Measurements from ENCODE around the gene HECTD4.
"Not testable (repeated sequence)": the region's sequence is repeated elsewhere in the genome, so short reads cannot be mapped to it uniquely, and the experiment has no call there.

HECTD4 gene

DNA sequence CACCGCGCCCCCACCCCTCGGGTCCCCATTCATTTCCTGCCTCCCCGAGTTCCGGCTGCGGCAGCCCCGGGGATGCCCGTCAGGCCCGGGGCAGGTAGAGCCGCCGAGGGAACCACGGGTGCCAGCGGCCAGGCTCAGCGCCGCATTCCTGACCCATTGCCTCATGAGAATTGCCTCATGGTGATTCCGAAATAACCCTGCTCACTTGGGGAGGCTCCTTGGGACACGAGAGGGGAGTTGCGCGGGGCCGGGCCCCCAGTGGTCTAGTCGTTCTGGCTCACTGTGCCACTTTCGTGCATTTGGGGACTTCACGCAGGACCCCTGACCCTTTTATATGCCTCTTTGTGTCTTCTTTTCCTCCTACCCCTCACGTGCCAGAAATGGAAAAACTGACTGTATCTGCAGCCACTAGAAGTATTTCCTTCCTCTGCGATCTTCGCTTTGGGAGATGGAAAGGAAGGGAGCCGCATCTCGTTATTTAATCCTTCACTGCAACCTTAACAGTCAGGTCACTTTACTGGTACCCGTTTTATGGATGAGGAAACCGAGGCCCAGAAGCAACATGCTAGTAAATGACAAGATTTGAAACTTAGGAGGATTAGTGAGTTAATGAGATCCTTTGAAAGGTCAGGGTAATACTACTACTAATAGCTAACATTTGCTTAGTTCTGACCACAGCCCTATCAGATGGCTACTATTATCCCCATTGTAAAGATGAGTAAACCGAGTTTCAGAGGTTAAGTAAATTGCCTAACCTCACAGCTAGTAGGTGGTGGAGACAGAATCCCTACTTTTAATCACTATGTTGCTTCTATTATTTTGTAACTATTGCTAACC lies 37.3 kb upstream of the HECTD4 start:
- Histone ChIP-seq H3K27me3 (ENCODE audit: low read depth, low read length) (no peaks in the 10 kb centered on the region), H3K4me1 (ENCODE audit: control insufficient read depth in 1 of 2, insufficient read depth in 2 of 2, low read length in 2 of 2) (peaks cover 10 to 44% of the 10 kb centered on the region in 2 donors), H3K9me3 (ENCODE audit: control insufficient read depth in 1 of 2, low read length in 2 of 2) (no peaks in the 10 kb centered on the region), H3K27ac (ENCODE audit: low read length) (peak overlapping the region; percentile 89), H3K4me3 (ENCODE audit: low read depth in 1 of 2, low read length in 2 of 2) (peak overlapping the region; percentile 85 to 87), H3K36me3 (ENCODE audit: control insufficient read depth in 1 of 2, insufficient read depth in 2 of 2, low read length in 2 of 2) (peaks cover 0 to 16% of the 10 kb centered on the region in 2 donors)

GRCh38 chr12:112418608-112419296 lies 36.5 kb upstream of the HECTD4 start, which contains the start of gene PTPN11:
Gene PTPN11, plus strand, starts transcription at chr12:112418947. Its CDS starts 165 bp downstream, at chr12:112419112.
- H3K4me1 ChIP-seq (ENCODE audit: control insufficient read depth in 1 of 2, insufficient read depth in 2 of 2, low read length in 2 of 2), result peaks cover 10 to 39% of the 10 kb centered on the region in 2 donors

GRCh38 chr12:112418273-112418607 lies 36.0 kb upstream of the HECTD4 start:
- peak overlapping the region; percentile 85 to 87 for H3K4me3 ChIP-seq (ENCODE audit: low read depth in 1 of 2, low read length in 2 of 2)
- peaks cover 0 to 16% of the 10 kb centered on the region in 2 donors for H3K36me3 ChIP-seq (ENCODE audit: control insufficient read depth in 1 of 2, insufficient read depth in 2 of 2, low read length in 2 of 2)
- H3K9me3 ChIP-seq (ENCODE audit: control insufficient read depth in 1 of 2, low read length in 2 of 2), result no peaks in the 10 kb centered on the region
- H3K27ac ChIP-seq (ENCODE audit: low read length), result peak overlapping the region; percentile 87
- H3K4me1 ChIP-seq (ENCODE audit: control insufficient read depth in 1 of 2, insufficient read depth in 2 of 2, low read length in 2 of 2), result peaks cover 10 to 39% of the 10 kb centered on the region in 2 donors
- H3K27me3 ChIP-seq (ENCODE audit: low read depth, low read length), result no peaks in the 10 kb centered on the region

More at GRCh38 chr12:112418608-112419296, 36.5 kb upstream of the HECTD4 start, which contains the start of gene PTPN11:
- Histone ChIP-seq H3K27me3 (ENCODE audit: low read depth, low read length) (no peaks in the 10 kb centered on the region), H3K27ac (ENCODE audit: low read length) (peak within 1 kb of the TSS; percentile 89), H3K9me3 (ENCODE audit: control insufficient read depth in 1 of 2, low read length in 2 of 2) (no peaks in the 10 kb centered on the region), H3K4me3 (ENCODE audit: low read depth in 1 of 2, low read length in 2 of 2) (peak within 1 kb of the TSS; percentile 85 to 87), H3K36me3 (ENCODE audit: control insufficient read depth in 1 of 2, insufficient read depth in 2 of 2, low read length in 2 of 2) (peaks cover 0 to 16% of the 10 kb centered on the region in 2 donors)

DNA sequence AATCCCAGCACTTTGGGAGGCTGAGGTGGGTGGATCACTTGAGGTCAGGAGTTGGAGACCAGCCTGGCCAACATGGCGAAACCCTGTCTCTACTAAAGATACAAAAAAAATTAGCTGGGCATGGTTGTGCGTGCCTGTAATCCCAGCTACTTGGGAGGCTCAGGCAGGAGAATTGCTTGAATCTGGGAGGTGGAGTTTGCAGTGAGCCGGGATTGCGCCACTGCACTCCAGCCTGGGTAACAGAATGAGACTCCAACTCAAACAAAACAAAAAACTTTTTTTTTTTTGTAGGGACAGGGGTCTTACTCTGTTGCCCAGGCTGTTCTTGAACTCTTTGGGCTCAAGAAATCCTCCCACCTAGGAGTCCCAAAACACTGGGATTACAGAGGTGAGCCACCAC lies 33.2 kb upstream of the HECTD4 start:
- not testable (repeated sequence) for H3K9me3 ChIP-seq (ENCODE audit: control insufficient read depth in 1 of 2, low read length in 2 of 2); H3K4me3 ChIP-seq (ENCODE audit: low read depth in 1 of 2, low read length in 2 of 2); H3K27me3 ChIP-seq (ENCODE audit: low read depth, low read length); H3K27ac ChIP-seq (ENCODE audit: low read length)
- peaks cover 3 to 16% of the 10 kb centered on the region in 2 donors for H3K4me1 ChIP-seq (ENCODE audit: control insufficient read depth in 1 of 2, insufficient read depth in 2 of 2, low read length in 2 of 2)
- peaks cover 0 to 12% of the 10 kb centered on the region in 2 donors for H3K36me3 ChIP-seq (ENCODE audit: control insufficient read depth in 1 of 2, insufficient read depth in 2 of 2, low read length in 2 of 2)

DNA sequence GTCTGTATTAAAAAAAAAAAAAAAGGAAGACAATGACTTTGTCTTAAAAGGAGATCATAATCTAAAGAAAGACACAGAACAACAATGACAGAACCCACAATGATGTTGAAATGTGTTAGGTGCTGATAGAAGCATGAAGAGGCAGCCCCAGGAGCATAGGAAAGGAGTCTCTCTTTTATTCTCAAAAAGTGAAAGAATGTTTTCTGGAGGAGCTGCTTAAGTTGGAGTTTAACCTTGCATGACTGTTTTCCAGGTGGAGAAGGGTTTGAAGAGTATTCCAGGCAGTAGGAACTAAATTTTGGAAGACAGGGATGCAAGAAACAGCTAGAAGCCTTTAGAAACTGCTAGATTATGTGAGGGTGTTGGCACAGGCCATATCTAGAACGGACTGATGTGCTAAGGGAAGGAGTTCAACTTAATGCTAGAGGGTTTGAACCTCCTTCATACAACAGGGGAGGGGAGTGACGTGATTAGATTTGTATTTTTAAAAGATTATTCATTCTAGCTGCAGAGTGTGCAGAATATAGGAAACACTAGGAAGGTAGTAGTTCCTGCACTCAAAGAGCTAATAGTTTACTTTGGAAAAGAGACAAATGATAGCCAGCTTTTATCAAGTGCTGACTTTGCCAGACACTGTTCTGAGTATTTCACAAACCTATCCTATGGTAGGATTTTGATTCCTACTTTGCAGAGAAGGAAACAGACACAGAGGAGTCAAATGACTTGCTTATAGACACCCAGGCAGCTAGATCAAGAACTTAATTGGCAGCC lies 31.8 kb upstream of the HECTD4 start:
- H3K9me3 ChIP-seq (ENCODE audit: control insufficient read depth in 1 of 2, low read length in 2 of 2), result no peaks in the 10 kb centered on the region
- peaks cover 0 to 6% of the 10 kb centered on the region in 2 donors for H3K4me1 ChIP-seq (ENCODE audit: control insufficient read depth in 1 of 2, insufficient read depth in 2 of 2, low read length in 2 of 2)
- no peak overlapping the region for H3K4me3 ChIP-seq (ENCODE audit: low read depth in 1 of 2, low read length in 2 of 2)
- no peak overlapping the region for H3K27ac ChIP-seq (ENCODE audit: low read length)
- no peaks in the 10 kb centered on the region for H3K27me3 ChIP-seq (ENCODE audit: low read depth, low read length)
- H3K36me3 ChIP-seq (ENCODE audit: control insufficient read depth in 1 of 2, insufficient read depth in 2 of 2, low read length in 2 of 2), result peaks cover 0 to 4% of the 10 kb centered on the region in 2 donors

- Histone ChIP-seq H3K4me1 (ENCODE audit: control insufficient read depth in 1 of 2, insufficient read depth in 2 of 2, low read length in 2 of 2) (peaks cover 0 to 16% of the 10 kb centered on the region in 2 donors), H3K36me3 (ENCODE audit: control insufficient read depth in 1 of 2, insufficient read depth in 2 of 2, low read length in 2 of 2) (peaks cover 24 to 32% of the 10 kb centered on the region in 2 donors), H3K27ac (ENCODE audit: low read length) (no peak overlapping the region), H3K27me3 (ENCODE audit: low read depth, low read length) (no peaks in the 10 kb centered on the region), H3K4me3 (ENCODE audit: low read depth in 1 of 2, low read length in 2 of 2) (peak overlapping the region in 1 of 2 donors; percentile 92), H3K9me3 (ENCODE audit: control insufficient read depth in 1 of 2, low read length in 2 of 2) (no peaks in the 10 kb centered on the region)
Measured at GRCh38 chr12:112409906-112410244, 27.6 kb upstream of the HECTD4 start.

DNA sequence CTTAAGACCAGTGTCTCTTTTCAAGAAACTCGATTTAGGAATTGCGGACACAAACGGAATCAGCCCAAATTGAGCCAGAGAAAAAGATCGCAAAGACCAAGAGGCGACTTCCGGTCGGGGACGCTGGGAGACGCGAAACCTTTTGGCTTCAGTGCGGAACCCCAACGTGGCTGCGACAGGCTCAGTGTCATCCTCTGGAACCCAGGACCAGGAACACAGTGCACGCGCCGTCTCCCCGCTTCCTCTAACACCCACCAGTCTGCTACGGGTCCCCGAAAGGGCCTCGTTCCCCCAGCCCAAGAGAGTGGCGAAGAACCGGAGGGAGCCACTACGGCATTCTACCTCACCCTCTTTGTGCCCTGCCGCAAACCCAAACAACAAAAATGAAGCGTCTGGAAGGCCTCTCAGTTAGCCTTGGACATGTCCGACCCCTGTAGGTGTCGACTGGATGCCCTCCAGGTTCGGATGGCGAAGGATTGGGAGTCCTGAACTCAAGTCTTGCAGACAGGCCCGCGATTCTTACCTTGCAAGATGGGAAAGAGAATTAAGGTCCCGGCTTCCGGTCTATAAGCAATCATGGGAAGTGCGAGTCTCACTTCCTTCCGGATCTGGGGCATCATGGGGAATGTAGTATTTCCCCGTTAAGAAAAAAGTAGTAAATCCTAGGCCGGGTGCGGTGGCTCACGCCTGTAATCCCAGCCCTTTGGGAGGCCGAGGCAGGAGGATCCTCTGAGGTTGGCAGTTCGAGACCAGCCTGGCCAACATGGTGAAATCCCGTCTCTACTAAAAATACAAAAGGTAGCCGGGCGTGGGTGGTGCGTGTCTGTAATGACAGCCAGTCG lies 27.1 kb upstream of the HECTD4 start, which contains the start of gene RPL6:
TSS of gene RPL6 (minus strand) at position 542 of the 842 bp plus-strand sequence. CDS start 949 bp downstream, outside the sequence.
- Histone ChIP-seq H3K4me1 (ENCODE audit: control insufficient read depth in 1 of 2, insufficient read depth in 2 of 2, low read length in 2 of 2) (peaks cover 0 to 16% of the 10 kb centered on the region in 2 donors), H3K27ac (ENCODE audit: low read length) (peak within 1 kb of the TSS; percentile 93), H3K9me3 (ENCODE audit: control insufficient read depth in 1 of 2, low read length in 2 of 2) (no peaks in the 10 kb centered on the region), H3K27me3 (ENCODE audit: low read depth, low read length) (no peaks in the 10 kb centered on the region), H3K36me3 (ENCODE audit: control insufficient read depth in 1 of 2, insufficient read depth in 2 of 2, low read length in 2 of 2) (peaks cover 30 to 38% of the 10 kb centered on the region in 2 donors), H3K4me3 (ENCODE audit: low read depth in 1 of 2, low read length in 2 of 2) (peak within 1 kb of the TSS; percentile 90 to 92)

- H3K36me3 ChIP-seq (ENCODE audit: control insufficient read depth in 1 of 2, insufficient read depth in 2 of 2, low read length in 2 of 2), result peaks cover 31 to 40% of the 10 kb centered on the region in 2 donors
- H3K27ac ChIP-seq (ENCODE audit: low read length), result peak overlapping the region; percentile 93
- H3K4me1 ChIP-seq (ENCODE audit: control insufficient read depth in 1 of 2, insufficient read depth in 2 of 2, low read length in 2 of 2), result peaks cover 0 to 16% of the 10 kb centered on the region in 2 donors
Measured at GRCh38 chr12:112408621-112409020, 26.4 kb upstream of the HECTD4 start.

DNA sequence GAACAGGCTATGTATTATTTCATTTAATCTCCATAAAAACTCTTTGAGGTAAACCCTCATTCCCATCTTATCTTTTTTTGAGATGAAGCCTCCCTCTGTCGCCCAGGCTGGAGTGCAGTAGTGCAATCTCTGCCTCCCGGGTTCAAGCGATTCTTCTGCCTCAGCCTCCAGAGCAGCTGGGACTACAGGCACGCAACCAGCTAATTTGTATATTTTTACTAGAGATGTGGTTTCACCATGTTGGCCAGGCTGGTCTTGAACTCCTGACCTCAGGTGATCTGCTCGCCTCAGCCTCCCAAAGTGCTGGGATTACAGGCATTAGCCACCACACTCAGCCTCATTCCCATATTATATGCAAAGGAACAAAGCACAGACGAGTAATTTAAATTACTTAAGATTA lies 25.5 kb upstream of the HECTD4 start:
- H3K4me1 ChIP-seq (ENCODE audit: control insufficient read depth in 1 of 2, insufficient read depth in 2 of 2, low read length in 2 of 2), result peaks cover 0 to 16% of the 10 kb centered on the region in 2 donors
- H3K36me3 ChIP-seq (ENCODE audit: control insufficient read depth in 1 of 2, insufficient read depth in 2 of 2, low read length in 2 of 2), result peaks cover 31 to 40% of the 10 kb centered on the region in 2 donors
- peak overlapping the region; percentile 1 to 90 for H3K4me3 ChIP-seq (ENCODE audit: low read depth in 1 of 2, low read length in 2 of 2)
- H3K27ac ChIP-seq (ENCODE audit: low read length); H3K27me3 ChIP-seq (ENCODE audit: low read depth, low read length); H3K9me3 ChIP-seq (ENCODE audit: control insufficient read depth in 1 of 2, low read length in 2 of 2): not testable (repeated sequence)

More at GRCh38 chr12:112408621-112409020, 26.4 kb upstream of the HECTD4 start:
- no peaks in the 10 kb centered on the region for H3K27me3 ChIP-seq (ENCODE audit: low read depth, low read length)
- H3K4me3 ChIP-seq (ENCODE audit: low read depth in 1 of 2, low read length in 2 of 2), result peak overlapping the region; percentile 90 to 92
- no peaks in the 10 kb centered on the region for H3K9me3 ChIP-seq (ENCODE audit: control insufficient read depth in 1 of 2, low read length in 2 of 2)
